HepG2 (cell line): ENCODE results near the gene ATN1. TPM values are rescaled to one million over a fixed set of nuclear protein-coding genes. Genes with fewer than 3 reads are reported as not detected.

Source experiments
- BHLHE40 ChIP-seq: IDR thresholded peaks from 2 replicates; pipeline ENCODE4 v1.6.1; 2011; ENCODE audit warnings: low read length, improper control_type of control experiment
- CHD4 ChIP-seq: fragments of 200-600 bp; sonication (generic); IDR thresholded peaks from 2 replicates; pipeline ENCODE4 v1.7.0; 2017; ENCODE audit warnings: mild to moderate bottlenecking, low read length, borderline replicate concordance
- GZF1 ChIP-seq: sonication (generic); formaldehyde crosslinking; IDR thresholded peaks from 2 replicates; pipeline ENCODE4 v1.5.1; 2020; ENCODE audit warnings: mild to moderate bottlenecking, missing genetic modification reagents
- ISL2 ChIP-seq: sonication (generic); formaldehyde crosslinking; IDR thresholded peaks from 2 replicates; pipeline ENCODE4 v1.5.0; 2020; ENCODE audit warnings: missing genetic modification reagents
- MYPOP ChIP-seq: sonication (generic); formaldehyde crosslinking; IDR thresholded peaks from 2 replicates; pipeline ENCODE4 v1.8.1; 2023; ENCODE audit warnings: mild to moderate bottlenecking, moderate library complexity, missing genetic modification reagents
- PAX8 ChIP-seq: sonication (generic); formaldehyde crosslinking; IDR thresholded peaks from 2 replicates; pipeline ENCODE4 v1.8.0; 2022; ENCODE audit warnings: mild to moderate bottlenecking, missing genetic modification reagents, borderline replicate concordance
- REL ChIP-seq: sonication (generic); formaldehyde crosslinking; conservative IDR thresholded peaks from 2 replicates; pipeline ENCODE4 v1.8.0; 2022; ENCODE audit warnings: mild to moderate bottlenecking, missing genetic modification reagents, moderate library complexity
- RFX5 ChIP-seq: IDR thresholded peaks from 2 replicates; pipeline ENCODE4 v1.6.1; 2011; ENCODE audit warnings: low read depth, low read length, improper control_type of control experiment
- TFAP4 ChIP-seq: sonication (generic); IDR thresholded peaks from 2 replicates; pipeline ENCODE4 v1.6.1; 2016; ENCODE audit warnings: low read depth, borderline replicate concordance
- ZNF251 ChIP-seq: sonication (generic); formaldehyde crosslinking; IDR thresholded peaks from 2 replicates; pipeline ENCODE4 v1.9.0; 2021; ENCODE audit warnings: mild to moderate bottlenecking, missing genetic modification reagents
- ZNF281 ChIP-seq: sonication (generic); formaldehyde crosslinking; IDR thresholded peaks from 2 replicates; pipeline ENCODE4 v1.4.0; 2020; ENCODE audit warnings: missing genetic modification reagents, borderline replicate concordance
- ZNF543 ChIP-seq: sonication (generic); formaldehyde crosslinking; IDR thresholded peaks from 2 replicates; pipeline ENCODE4 v1.4.0; 2020; ENCODE audit warnings: mild to moderate bottlenecking, missing genetic modification reagents
- ZNF574 ChIP-seq: sonication (generic); formaldehyde crosslinking; IDR thresholded peaks from 2 replicates; pipeline ENCODE4 v1.4.0; 2020; ENCODE audit warnings: missing genetic modification reagents
- ZNF639 ChIP-seq: conservative IDR thresholded peaks from 2 replicates; pipeline ENCODE4 v1.6.1; 2018; ENCODE audit warnings: missing genetic modification reagents
- ZNF770 ChIP-seq: sonication (generic); formaldehyde crosslinking; IDR thresholded peaks from 2 replicates; pipeline ENCODE4 v1.5.0; 2020; ENCODE audit warnings: mild to moderate bottlenecking, missing genetic modification reagents
- ZNF772 ChIP-seq: sonication (generic); formaldehyde crosslinking; IDR thresholded peaks from 2 replicates; pipeline ENCODE4 v1.5.0; 2020; ENCODE audit warnings: mild to moderate bottlenecking, missing genetic modification reagents
- ZNF777 ChIP-seq: sonication (generic); formaldehyde crosslinking; IDR thresholded peaks from 2 replicates; pipeline ENCODE4 v1.4.0; 2020; ENCODE audit warnings: missing genetic modification reagents
- ZNF790 ChIP-seq: sonication (generic); formaldehyde crosslinking; IDR thresholded peaks from 2 replicates; pipeline ENCODE4 v1.8.0; 2022; ENCODE audit warnings: missing genetic modification reagents, mild to moderate bottlenecking, borderline replicate concordance
- ZNF792 ChIP-seq: IDR thresholded peaks from 2 replicates; pipeline ENCODE4 v1.6.1; 2016
- polyA plus RNA-seq, 8 experiments: library from polyadenylated mRNA; depleted of rRNA in 3 of 8; stranded (reverse) in 7 of 8; unstranded in 1 of 8; fragments of >200 nt; fragmentation: Illumina TruSeq in 4 of 8; extraction: Trizol in 4 of 8; gene quantifications; 2 replicates each; pipeline versions ENCODE4 v1.2.1 to v1.2.3, GENCODE V29; 2011 to 2016; ENCODE audit warnings: low read depth in 4 of 8, missing spikeins in 1 of 8, mixed read lengths in 1 of 8; ENCODE audit not compliant: insufficient read depth in 1 of 8
- total RNA-seq, 5 experiments: library from RNA; depleted of rRNA; stranded (reverse); fragments of >200 nt; fragmentation: Illumina TruSeq; extraction: Trizol; gene quantifications; 2 replicates each; pipeline ENCODE4 v1.2.3, GENCODE V29; 2016; ENCODE audit warnings: low read depth in 1 of 5

ATN1 gene
- total and polyA plus RNA-seq, 2 of the 13 experiments (the other 11 are each of a cell fraction or from before 2014, with no cell fraction given) = 2.1 to 8.6 TPM

- TF ChIP-seq ZNF574 (CRISPR knock-in tag) (no peak; the same call in 1 of the 2 replicates), ZNF281 (CRISPR knock-in tag) (no peak), CHD4 (no peak), ZNF777 (CRISPR knock-in tag) (no peak), BHLHE40 (no peak), ZNF790 (CRISPR knock-in tag) (0 out of 2 replicates have a peak, but pooled peaks have one; percentile 60), ZNF251 (CRISPR knock-in tag) (no peak), GZF1 (no peak), RFX5 (no peak), ISL2 (peak; percentile 85), ZNF639 (CRISPR knock-in tag) (peak; percentile 66; the same call in 1 of the 2 replicates), REL (CRISPR knock-in tag) (peak; percentile 93), PAX8 (0 out of 2 replicates have a peak, but pooled peaks have one; percentile 58), ZNF772 (CRISPR knock-in tag) (no peak), TFAP4 (no peak), MYPOP (peak; percentile 79), ZNF770 (no peak), ZNF543 (CRISPR knock-in tag) (peak; percentile 81; the same call in 1 of the 2 replicates), ZNF792 (peak; percentile 97)
Observed at GRCh38 chr12:6943722-6944380, 16.1 kb downstream of the ATN1 start, which contains the start of the genes C12orf57 and RNU7-1 (continued).
